Natural killer cell (primary cell): ENCODE measurements around the gene PKIG. TPM values are rescaled to one million over a fixed set of nuclear protein-coding genes. Genes with fewer than 3 reads are reported as not detected.

Experiments used
- ATAC-seq, 3 donors: fragments of 150-1000 bp in 2 of 3; fragments of 200-7000 bp in 1 of 3; cut with Tn5 transposase; 1 replicate in 1 of 3; 2 replicates in 2 of 3; pipeline ENCODE4 v1.10.0; 2021; ENCODE audit warnings: mild to moderate bottlenecking in 2 of 3, moderate library complexity in 2 of 3
- DNase-seq, 2 donors: peaks; one replicate each; pipeline versions ENCODE4 v3.0.0 to v3.0.0-alpha.2; 2013 to 2021; ENCODE audit warnings: mixed read lengths in 1 of 2
- H3K27ac ChIP-seq: one replicate; pipeline ENCODE4 v1.5.1; 2013; ENCODE audit warnings: mild to moderate bottlenecking, low read length
- H3K27me3 ChIP-seq: one replicate; pipeline ENCODE4 v1.6.1; 2013; ENCODE audit warnings: low read length; ENCODE audit not compliant: control insufficient read depth, insufficient read depth
- H3K36me3 ChIP-seq: one replicate; pipeline ENCODE4 v1.6.1; 2013; ENCODE audit warnings: low read length; ENCODE audit not compliant: control insufficient read depth, insufficient read depth
- H3K4me1 ChIP-seq: one replicate; pipeline ENCODE4 v1.6.1; 2013; ENCODE audit warnings: low read length; ENCODE audit not compliant: control insufficient read depth, insufficient read depth
- H3K4me3 ChIP-seq: one replicate; pipeline ENCODE4 v1.5.1; 2013; ENCODE audit warnings: low read length
- H3K9me3 ChIP-seq: one replicate; pipeline ENCODE4 v1.6.1; 2013; ENCODE audit warnings: low read length; ENCODE audit not compliant: control insufficient read depth, insufficient read depth
- H3K27ac Mint-ChIP-seq, 2 donors: one replicate each; pipeline ENCODE4 v1.8.0; 2022; ENCODE audit warnings: mild to moderate bottlenecking in 2 of 2, mixed read lengths in 2 of 2, moderate library complexity in 1 of 2
- H3K27me3 Mint-ChIP-seq, 2 donors: one replicate each; pipeline ENCODE4 v1.8.0; 2022; ENCODE audit warnings: low read depth in 2 of 2, mixed read lengths in 2 of 2
- H3K36me3 Mint-ChIP-seq: one replicate; pipeline ENCODE4 v1.8.0; 2022; ENCODE audit warnings: mixed read lengths
- H3K4me1 Mint-ChIP-seq, 2 donors: one replicate each; pipeline ENCODE4 v1.8.0; 2022; ENCODE audit warnings: mixed read lengths in 2 of 2
- H3K4me3 Mint-ChIP-seq: one replicate; pipeline ENCODE4 v1.8.0; 2022; ENCODE audit warnings: mild to moderate bottlenecking, moderate library complexity, mixed read lengths
- H3K9me3 Mint-ChIP-seq, 2 donors: one replicate each; pipeline ENCODE4 v1.8.0; 2022; ENCODE audit warnings: mixed read lengths in 2 of 2
- CTCF ChIP-seq: fragments of 200-600 bp; IDR thresholded peaks from one replicate; pipeline ENCODE4 v1.8.0; 2022; ENCODE audit warnings: antibody characterized with exemption
- WGBS: methylation state at CpG from one replicate; pipeline ENCODE4 v1.1.7; 2013; ENCODE audit warnings: missing lambda C conversion rate; ENCODE audit not compliant: insufficient coverage; 5-methylcytosine and 5-hydroxymethylcytosine counted together
- intact Hi-C: fragments of 100-400 bp; cut with micrococcal nuclease; formaldehyde crosslinking; loops from one replicate; pipeline ENCODE4 v1.14.2; 2022
- total RNA-seq, 4 donors: library from RNA; stranded (reverse); fragments of 120-200 nt in 1 of 4; gene quantifications; one replicate each; pipeline versions ENCODE4 v1.2.3 to v1.2.4, GENCODE V29; 2013 to 2022

PKIG gene
- total RNA-seq, 3 donors from 2014 or later (not counting 1 experiment from before 2014, with no cell fraction given), result 0.82 to 1.5 (median 1.5) TPM

DNA sequence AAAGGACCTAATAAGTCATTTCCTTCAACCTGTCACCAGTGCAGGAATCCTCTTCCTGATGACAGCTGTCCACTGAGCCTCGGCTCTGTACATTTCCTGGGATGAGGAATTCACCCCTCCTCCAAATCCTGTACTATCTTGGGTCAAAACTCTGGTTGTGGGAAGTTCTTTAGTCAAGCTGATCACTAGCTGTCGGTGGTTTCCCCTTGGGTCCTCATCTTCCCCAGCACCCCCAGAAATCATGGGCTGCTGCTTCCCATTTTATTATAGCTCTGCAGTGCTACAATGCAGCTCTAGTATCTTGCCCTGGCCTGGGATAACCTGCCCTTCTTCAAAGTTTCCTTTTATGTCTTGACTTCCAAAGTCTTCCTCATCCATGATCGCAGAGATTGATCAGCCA lies 83.7 kb downstream of the PKIG start:
- H3K4me1 Mint-ChIP-seq, result peaks cover 0 to 6% of the 10 kb centered on the region in 2 donors
- Histone ChIP-seq H3K4me1 (peaks cover 11% of the 10 kb centered on the region), H3K27me3 (no peaks in the 10 kb centered on the region), H3K27ac (no peak overlapping the region), H3K36me3 (no peaks in the 10 kb centered on the region), H3K9me3 (no peaks in the 10 kb centered on the region), H3K4me3 (no peak overlapping the region)
- ATAC-seq, result no peak
- 75% methylated on average over 3 of the region's 3 CpGs for WGBS
- H3K36me3 Mint-ChIP-seq, result no peaks in the 10 kb centered on the region
- no peak overlapping the region for H3K27ac Mint-ChIP-seq
- H3K4me3 Mint-ChIP-seq, result no peak overlapping the region
- no peaks in the 10 kb centered on the region for H3K27me3 Mint-ChIP-seq
- intact Hi-C loops, result no loop called here
- no peaks in the 10 kb centered on the region for H3K9me3 Mint-ChIP-seq
- DNase-seq, result peak in 1 of 2 donors; percentile 2
- no peak for TF ChIP-seq CTCF

Other genes with a start within 250 kb of the PKIG start
- gene R3HDML, start 245.5 kb upstream of the PKIG start, total RNA-seq, result not detected
- gene HNF4A, start 226.9 kb upstream of the PKIG start, total RNA-seq, result not detected
- gene TTPAL, start 106.7 kb upstream of the PKIG start, total RNA-seq, result 10 to 100 TPM; 17.2 to 22.9 (median 22.5) TPM
- gene SERINC3, start 60.5 kb upstream of the PKIG start, total RNA-seq, result 10 to 100 TPM; 70.1 to 89.6 (median 78.6) TPM
- 10 to 100 TPM; 71.7 to 94.2 (median 73.9) TPM for gene ADA, start 69.1 kb downstream of the PKIG start, total RNA-seq
- gene CCN5, start 132.8 kb downstream of the PKIG start, total RNA-seq, result not detected
- not detected for gene KCNK15, start 163.3 kb downstream of the PKIG start, total RNA-seq
- not detected for gene RIMS4, start 228.0 kb downstream of the PKIG start, total RNA-seq